Measurements from ENCODE around the gene FAM185A.
"Not testable (repeated sequence)": the region's sequence is repeated elsewhere in the genome, so short reads cannot be mapped to it uniquely, and the experiment has no call there.

GRCh38 chr7:102742002-102742771 lies 6.6 kb upstream of the FAM185A start:
- TF ChIP-seq CTCF, POLR2A (IDR thresholded peaks at IDR 0.05): not testable (repeated sequence)

Data from heart left ventricle (tissue), 13 donors.